ENCODE measurements around the gene WDR37.
A peak's percentile ranks its signal among the peaks of the same experiment; 100 is the strongest.

Gene WDR37

GRCh38 chr10:1040133-1040532, 16.1 kb upstream of the WDR37 start:
- TF ChIP-seq, protein P1, sequence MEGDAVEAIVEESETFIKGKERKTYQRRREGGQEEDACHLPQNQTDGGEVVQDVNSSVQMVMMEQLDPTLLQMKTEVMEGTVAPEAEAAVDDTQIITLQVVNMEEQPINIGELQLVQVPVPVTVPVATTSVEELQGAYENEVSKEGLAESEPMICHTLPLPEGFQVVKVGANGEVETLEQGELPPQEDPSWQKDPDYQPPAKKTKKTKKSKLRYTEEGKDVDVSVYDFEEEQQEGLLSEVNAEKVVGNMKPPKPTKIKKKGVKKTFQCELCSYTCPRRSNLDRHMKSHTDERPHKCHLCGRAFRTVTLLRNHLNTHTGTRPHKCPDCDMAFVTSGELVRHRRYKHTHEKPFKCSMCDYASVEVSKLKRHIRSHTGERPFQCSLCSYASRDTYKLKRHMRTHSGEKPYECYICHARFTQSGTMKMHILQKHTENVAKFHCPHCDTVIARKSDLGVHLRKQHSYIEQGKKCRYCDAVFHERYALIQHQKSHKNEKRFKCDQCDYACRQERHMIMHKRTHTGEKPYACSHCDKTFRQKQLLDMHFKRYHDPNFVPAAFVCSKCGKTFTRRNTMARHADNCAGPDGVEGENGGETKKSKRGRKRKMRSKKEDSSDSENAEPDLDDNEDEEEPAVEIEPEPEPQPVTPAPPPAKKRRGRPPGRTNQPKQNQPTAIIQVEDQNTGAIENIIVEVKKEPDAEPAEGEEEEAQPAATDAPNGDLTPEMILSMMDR (IDR thresholded peaks at IDR 0.05; ENCODE audit: extremely low read depth, missing control alignments), result no peak
- no peak for DNase-seq (ENCODE audit: low spot score)

- no peak for DNase-seq (ENCODE audit: low spot score)
- TF ChIP-seq, protein P1 (IDR thresholded peaks at IDR 0.05; ENCODE audit: extremely low read depth, missing control alignments), result no peak
Measured at GRCh38 chr10:1041514-1041913, 14.7 kb upstream of the WDR37 start.

DNA sequence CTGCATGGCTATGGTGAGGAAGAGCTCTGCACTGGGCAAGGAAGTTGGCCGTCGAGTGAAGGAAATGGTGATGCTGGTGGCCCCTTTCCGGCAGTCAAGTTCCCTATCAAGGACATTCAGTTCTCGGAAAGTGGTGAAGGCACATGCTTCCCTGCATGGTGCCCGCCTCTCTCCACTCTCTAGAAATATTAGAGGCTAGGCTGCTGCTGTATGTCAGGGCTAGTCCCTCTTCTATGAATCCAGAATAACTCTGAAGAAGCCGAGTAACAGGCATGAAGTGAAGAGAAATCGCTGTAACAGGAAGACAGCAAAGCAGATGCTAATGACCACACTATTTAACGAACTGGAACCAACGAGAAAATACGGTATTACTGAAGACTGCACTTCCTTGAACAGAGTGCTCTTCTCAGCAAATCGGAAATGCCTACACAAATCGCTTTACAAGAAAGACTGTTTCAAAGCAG, 12.6 kb upstream of the WDR37 start:
- peak; percentile 65 for DNase-seq (ENCODE audit: low spot score)
- TF ChIP-seq, protein P1 (IDR thresholded peaks at IDR 0.05; ENCODE audit: extremely low read depth, missing control alignments), result no peak

DNA sequence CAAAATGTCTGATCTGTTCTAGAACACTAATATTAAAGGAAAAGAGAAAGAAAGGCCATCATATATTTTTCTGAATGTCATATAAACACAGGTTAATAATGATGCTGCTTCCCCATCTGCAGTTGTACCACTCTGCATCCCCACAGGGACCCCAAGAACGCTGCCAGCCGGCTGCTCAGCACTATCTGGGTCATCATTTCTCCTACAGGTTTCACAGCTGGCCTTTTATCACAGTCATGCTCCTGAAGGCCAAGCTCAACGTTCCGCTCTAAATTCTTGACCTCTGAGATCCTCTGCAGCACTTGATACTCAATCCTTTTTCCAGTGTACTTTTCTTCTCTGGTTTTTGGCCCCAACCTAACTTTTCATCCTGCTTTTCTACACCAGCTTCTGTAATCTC, 12.0 kb upstream of the WDR37 start:
- TF ChIP-seq, protein P1 (IDR thresholded peaks at IDR 0.05; ENCODE audit: extremely low read depth, missing control alignments), result no peak
- no peak for DNase-seq (ENCODE audit: low spot score)

DNA sequence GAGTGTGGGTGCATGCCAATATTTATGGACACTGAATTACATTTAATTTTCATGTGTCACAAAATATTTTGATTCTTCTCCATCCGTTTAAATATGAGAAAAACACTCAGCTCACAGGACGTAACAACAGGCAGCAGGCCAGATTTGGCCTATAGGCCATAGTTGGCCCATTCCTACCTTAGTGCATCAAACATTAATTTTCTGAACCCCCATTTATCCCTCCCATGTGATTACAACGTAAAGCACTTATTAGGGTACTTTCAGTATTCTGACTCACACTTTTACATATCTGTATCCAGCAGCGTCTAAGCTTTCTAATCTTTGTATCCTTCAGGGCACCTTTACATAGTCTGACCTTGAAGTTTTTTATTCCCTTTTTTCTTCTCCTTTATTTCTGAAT, 11.2 kb upstream of the WDR37 start:
- DNase-seq (ENCODE audit: low spot score), result no peak
- TF ChIP-seq, protein P1 (IDR thresholded peaks at IDR 0.05; ENCODE audit: extremely low read depth, missing control alignments), result no peak

- no peak for DNase-seq (ENCODE audit: low spot score)
- TF ChIP-seq, protein P1 (IDR thresholded peaks at IDR 0.05; ENCODE audit: extremely low read depth, missing control alignments), result no peak
Measured at GRCh38 chr10:1045415-1045814, 10.8 kb upstream of the WDR37 start.

DNA sequence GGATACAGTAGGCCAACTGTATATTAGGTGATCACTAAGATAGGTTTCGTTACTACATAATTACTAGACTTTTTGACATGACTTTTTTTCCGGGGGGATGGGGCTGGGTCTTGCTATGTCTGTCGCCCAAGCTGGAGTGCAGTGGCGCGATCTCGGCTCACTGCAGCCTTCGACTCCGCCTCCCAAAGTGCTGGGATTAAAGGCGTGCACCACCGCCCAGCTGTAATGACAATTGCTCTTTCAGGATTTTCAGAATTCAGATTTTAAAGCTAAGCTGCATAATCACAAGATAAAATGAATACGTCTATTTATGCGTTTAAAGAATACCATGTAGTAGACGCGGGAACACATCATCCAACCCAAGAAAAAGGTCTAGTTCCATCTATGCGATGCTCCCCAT, 8.2 kb upstream of the WDR37 start:
- no peak for DNase-seq (ENCODE audit: low spot score)
- TF ChIP-seq, protein P1 (IDR thresholded peaks at IDR 0.05; ENCODE audit: extremely low read depth, missing control alignments), result no peak
